Measurements from ENCODE around the gene RAB7A.

The RAB7A gene

GRCh38 chr3:128854475-128854874, 128.5 kb downstream of the RAB7A start:
- Histone ChIP-seq H3K4me3 (ENCODE audit: low read depth, low read length) (no peak overlapping the region), H3K36me3 (ENCODE audit: control insufficient read depth, insufficient read depth, low read length) (no peaks in the 10 kb centered on the region; the same call in 1 of the 2 replicates), H3K4me1 (ENCODE audit: control insufficient read depth, insufficient read depth, low read length) (no peaks in the 10 kb centered on the region), H3K27me3 (ENCODE audit: control insufficient read depth, insufficient read depth, low read length) (no peaks in the 10 kb centered on the region), H3K9me3 (ENCODE audit: control insufficient read depth, insufficient read depth, low read depth, low read length) (peaks cover 54% of the 10 kb centered on the region), H3K27ac (ENCODE audit: low read depth, low read length) (no peak overlapping the region), H3K9ac (ENCODE audit: low read length) (no peak overlapping the region)

- Histone ChIP-seq H3K9me3 (ENCODE audit: control insufficient read depth, insufficient read depth, low read depth, low read length) (peaks cover 65% of the 10 kb centered on the region), H3K36me3 (ENCODE audit: control insufficient read depth, insufficient read depth, low read length) (peaks cover 3% of the 10 kb centered on the region; the same call in 1 of the 2 replicates), H3K27me3 (ENCODE audit: control insufficient read depth, insufficient read depth, low read length) (no peaks in the 10 kb centered on the region), H3K4me3 (ENCODE audit: low read depth, low read length) (no peak overlapping the region), H3K27ac (ENCODE audit: low read depth, low read length) (no peak overlapping the region), H3K9ac (ENCODE audit: low read length) (no peak overlapping the region), H3K4me1 (ENCODE audit: control insufficient read depth, insufficient read depth, low read length) (no peaks in the 10 kb centered on the region)
These were observed 129.6 kb downstream of the RAB7A start for GRCh38 chr3:128855569-128855968.

GRCh38 chr3:128858167-128858566, 132.2 kb downstream of the RAB7A start:
- Histone ChIP-seq H3K27me3 (ENCODE audit: control insufficient read depth, insufficient read depth, low read length) (no peaks in the 10 kb centered on the region), H3K4me3 (ENCODE audit: low read depth, low read length) (no peak overlapping the region), H3K4me1 (ENCODE audit: control insufficient read depth, insufficient read depth, low read length) (no peaks in the 10 kb centered on the region), H3K9ac (ENCODE audit: low read length) (no peak overlapping the region), H3K9me3 (ENCODE audit: control insufficient read depth, insufficient read depth, low read depth, low read length) (peaks cover 78% of the 10 kb centered on the region), H3K36me3 (ENCODE audit: control insufficient read depth, insufficient read depth, low read length) (peaks cover 7% of the 10 kb centered on the region; the same call in 1 of the 2 replicates), H3K27ac (ENCODE audit: low read depth, low read length) (no peak overlapping the region)

- Histone ChIP-seq H3K27me3 (ENCODE audit: control insufficient read depth, insufficient read depth, low read length) (no peaks in the 10 kb centered on the region), H3K9ac (ENCODE audit: low read length) (no peak overlapping the region), H3K9me3 (ENCODE audit: control insufficient read depth, insufficient read depth, low read depth, low read length) (peaks cover 67% of the 10 kb centered on the region), H3K4me1 (ENCODE audit: control insufficient read depth, insufficient read depth, low read length) (peaks cover 5% of the 10 kb centered on the region; the same call in 1 of the 2 replicates), H3K4me3 (ENCODE audit: low read depth, low read length) (no peak overlapping the region), H3K36me3 (ENCODE audit: control insufficient read depth, insufficient read depth, low read length) (peaks cover 7% of the 10 kb centered on the region; the same call in 1 of the 2 replicates), H3K27ac (ENCODE audit: low read depth, low read length) (no peak overlapping the region)
These were observed 133.6 kb downstream of the RAB7A start for GRCh38 chr3:128859630-128860029.

GRCh38 chr3:128861491-128861890, 135.5 kb downstream of the RAB7A start:
- Histone ChIP-seq H3K9ac (ENCODE audit: low read length) (no peak overlapping the region), H3K27ac (ENCODE audit: low read depth, low read length) (no peak overlapping the region), H3K4me1 (ENCODE audit: control insufficient read depth, insufficient read depth, low read length) (peaks cover 10% of the 10 kb centered on the region; the same call in 1 of the 2 replicates), H3K4me3 (ENCODE audit: low read depth, low read length) (no peak overlapping the region), H3K27me3 (ENCODE audit: control insufficient read depth, insufficient read depth, low read length) (no peaks in the 10 kb centered on the region), H3K36me3 (ENCODE audit: control insufficient read depth, insufficient read depth, low read length) (peaks cover 7% of the 10 kb centered on the region; the same call in 1 of the 2 replicates), H3K9me3 (ENCODE audit: control insufficient read depth, insufficient read depth, low read depth, low read length) (peaks cover 50% of the 10 kb centered on the region)

- Histone ChIP-seq H3K4me3 (ENCODE audit: low read depth, low read length) (no peak overlapping the region), H3K27ac (ENCODE audit: low read depth, low read length) (no peak overlapping the region), H3K9ac (ENCODE audit: low read length) (no peak overlapping the region), H3K9me3 (ENCODE audit: control insufficient read depth, insufficient read depth, low read depth, low read length) (peaks cover 33% of the 10 kb centered on the region), H3K4me1 (ENCODE audit: control insufficient read depth, insufficient read depth, low read length) (peaks cover 10% of the 10 kb centered on the region; the same call in 1 of the 2 replicates), H3K27me3 (ENCODE audit: control insufficient read depth, insufficient read depth, low read length) (no peaks in the 10 kb centered on the region), H3K36me3 (ENCODE audit: control insufficient read depth, insufficient read depth, low read length) (peaks cover 7% of the 10 kb centered on the region; the same call in 1 of the 2 replicates)
These were observed 137.6 kb downstream of the RAB7A start for GRCh38 chr3:128863560-128863959.
